ENCODE measurements around the gene SEC23IP.

SEC23IP gene

DNA sequence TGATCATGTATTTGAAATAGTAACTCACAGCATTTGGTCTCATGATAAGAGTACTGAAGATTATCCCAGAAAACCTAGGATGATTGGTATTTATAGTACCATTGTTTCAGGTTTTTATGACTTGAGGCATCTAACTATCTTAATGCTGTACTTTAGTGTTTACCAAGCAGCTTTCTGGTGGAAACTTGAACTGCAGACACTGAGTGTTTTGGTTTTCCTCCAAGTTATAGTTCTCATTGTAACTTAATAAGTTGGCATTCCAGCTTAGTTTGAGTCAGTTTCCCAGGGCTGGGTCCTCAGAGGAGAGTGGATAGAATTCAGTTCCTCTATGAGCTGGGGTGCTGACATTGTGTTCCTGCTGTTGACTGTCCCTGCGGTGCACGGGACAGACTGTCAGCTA is 50.4 kb downstream of the SEC23IP start:
- no peak for DNase-seq

DNA sequence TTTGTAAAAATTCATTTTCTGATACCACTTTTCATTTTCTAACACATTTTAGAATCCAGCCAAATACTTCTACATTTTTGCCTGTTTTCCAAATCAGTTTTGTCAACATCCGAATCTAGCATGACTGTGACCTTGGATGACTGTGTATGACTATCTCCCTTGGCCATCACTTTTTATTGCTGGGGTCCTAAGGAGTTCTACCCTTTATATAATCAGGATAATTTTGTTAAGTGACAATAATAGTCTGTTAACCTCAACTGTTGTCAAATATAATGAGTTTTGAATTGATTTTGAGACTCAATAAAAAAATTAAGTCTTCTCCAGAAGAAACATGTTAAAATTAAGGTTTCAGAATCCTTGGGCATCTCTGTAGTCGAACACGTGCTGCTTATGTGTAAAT is 53.3 kb downstream of the SEC23IP start:
- DNase-seq: no peak

DNA sequence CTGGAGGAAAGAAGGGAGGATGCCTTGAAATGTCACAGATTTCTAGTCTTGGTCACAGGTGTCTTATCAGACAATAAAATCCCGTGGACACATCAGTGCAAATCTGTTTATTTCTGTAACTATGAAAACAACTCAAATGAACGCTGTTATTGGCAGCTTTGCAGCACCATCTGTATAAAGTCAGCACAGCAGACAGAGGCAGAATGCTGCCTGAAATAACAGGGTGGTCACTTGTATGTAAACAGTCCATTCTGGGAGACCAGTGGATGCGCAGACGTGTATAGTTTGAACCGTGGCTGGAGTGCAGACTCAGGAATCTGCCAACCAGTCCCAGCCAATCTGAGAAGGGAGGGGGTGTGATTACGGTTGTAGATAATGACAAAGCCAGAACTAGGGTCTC is 54.8 kb downstream of the SEC23IP start:
- DNase-seq: no peak

DNA sequence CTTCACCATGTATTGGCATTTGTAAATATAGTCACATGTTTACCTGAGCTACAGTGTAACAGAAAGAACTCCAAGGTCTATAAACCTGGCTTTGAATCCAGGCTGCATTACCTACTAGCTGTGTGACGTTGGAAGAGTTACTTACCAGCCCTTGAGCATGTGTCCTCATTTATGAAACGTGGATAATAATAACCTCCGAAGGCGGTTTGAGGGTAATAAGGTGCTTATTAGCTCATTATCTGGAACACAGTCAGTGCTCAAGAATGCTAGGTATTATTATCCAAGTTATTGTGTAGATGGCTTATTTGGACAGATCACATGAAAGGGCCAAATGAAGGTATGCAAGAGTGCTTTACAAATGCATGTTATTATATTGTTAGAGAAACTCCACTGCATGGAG is 64.9 kb downstream of the SEC23IP start:
- DNase-seq: no peak

DNA sequence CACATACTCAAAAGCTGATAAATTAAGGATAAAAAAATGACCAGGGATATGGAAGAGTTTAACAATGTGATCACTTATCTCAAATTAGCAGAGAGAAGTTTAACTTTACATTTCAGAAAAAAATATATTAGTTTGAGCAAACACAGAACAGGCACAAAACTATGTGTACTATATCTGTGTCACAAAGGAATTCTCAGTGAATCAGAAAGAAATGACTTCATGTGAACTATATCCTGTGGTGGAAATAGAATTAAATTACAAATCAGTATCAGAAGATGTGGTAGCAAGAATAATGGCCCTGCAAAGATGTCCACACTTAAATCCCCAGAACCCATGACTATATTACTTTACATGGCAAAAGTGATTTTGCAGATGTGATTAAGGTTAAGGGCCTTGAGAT is 70.3 kb downstream of the SEC23IP start:
- DNase-seq: no peak

DNA sequence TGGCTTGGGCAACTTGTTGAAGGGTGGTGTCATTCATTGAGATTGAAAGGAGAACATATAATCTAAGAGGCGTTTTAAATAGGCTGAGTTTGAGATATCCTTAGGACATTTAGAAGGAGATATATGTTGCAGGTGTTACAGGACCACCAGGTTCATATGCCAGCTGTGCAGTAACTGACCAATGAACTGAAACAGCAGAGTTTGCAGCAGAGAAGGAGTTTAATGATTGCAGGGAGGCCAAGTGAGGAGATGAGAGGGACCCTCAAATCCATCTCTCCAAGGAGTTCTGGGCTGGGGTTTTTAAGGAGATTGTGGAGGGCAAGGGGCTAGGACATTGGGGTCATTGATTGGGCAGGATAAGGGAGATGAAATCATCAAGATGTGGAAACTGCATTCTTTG is 74.5 kb downstream of the SEC23IP start:
- no peak for DNase-seq

DNA sequence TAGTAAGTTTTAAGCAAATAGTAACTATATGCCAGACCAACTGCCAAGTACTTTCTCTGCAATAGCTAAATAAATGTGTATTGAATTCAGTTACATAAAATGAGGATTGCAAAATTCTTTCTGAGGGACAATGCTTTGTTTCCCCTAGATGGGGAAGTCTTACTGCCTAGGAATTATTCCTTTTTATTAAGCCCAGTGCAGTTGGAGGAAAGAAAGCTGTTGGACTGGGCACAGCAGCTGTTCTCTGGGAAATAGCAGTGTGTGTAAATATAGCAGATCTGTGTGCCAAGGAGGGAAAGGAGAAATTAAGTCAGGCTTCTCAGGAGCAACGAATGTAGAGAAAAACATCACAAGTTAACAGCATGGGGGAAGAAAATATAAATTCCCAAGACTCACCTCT is 77.1 kb downstream of the SEC23IP start:
- no peak for DNase-seq

DNA sequence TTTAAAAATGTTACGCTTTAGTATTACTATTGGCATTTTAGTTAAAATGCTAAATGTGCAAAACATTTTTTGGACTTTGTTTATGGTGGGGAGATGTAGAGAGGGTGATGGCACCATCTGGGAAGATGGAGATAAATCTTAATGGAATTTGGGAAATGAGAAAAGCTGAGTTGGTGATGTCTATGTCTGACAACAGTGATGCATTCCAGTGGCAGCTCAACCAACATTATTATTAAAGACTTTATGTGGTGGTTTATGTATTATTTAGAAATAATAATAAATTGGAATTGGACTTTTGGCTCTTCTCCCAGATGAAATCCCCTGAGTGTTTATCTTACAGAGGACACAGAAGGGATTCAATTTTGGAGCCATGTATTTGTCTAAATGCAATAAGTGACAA is 77.6 kb downstream of the SEC23IP start:
- DNase-seq: no peak

DNA sequence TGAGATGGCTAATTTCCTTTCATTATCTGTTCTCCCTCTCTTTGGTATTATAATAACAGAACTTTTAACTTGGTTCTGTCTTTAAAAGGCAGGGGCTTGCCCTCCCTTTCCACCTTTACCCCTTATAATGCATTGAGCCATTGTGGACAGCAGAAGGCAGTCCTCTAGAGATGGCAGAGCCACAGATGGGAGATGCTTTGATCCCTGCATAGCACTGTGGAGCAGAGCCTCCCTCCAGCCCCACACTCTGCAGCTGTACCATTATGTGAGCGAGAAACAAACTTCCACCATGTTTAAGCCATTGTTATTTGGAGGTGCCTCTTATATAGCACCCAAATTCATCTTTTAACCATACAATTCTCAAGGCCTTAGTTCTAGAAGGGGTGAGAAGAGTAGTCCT is 78.4 kb downstream of the SEC23IP start:
- DNase-seq: no peak

DNA sequence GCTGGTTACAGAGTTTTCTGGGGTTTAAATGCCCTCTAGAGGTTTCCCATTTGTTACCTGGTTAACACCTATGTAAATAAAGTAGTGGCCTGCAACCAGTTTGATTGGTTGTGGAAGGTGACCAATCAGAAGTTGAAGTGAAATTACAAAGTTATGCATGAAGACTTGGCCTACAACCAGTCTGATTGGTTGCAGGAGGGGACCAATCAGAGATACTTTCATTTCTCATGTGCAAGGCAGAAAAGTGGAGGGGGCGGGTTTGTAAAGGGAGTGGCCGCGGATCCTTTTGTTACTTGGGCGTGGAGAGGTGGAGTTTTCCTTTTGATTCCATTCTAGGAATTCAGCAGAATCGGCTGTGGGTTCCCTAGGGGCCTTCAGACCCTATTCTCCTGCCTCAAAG is 80.8 kb downstream of the SEC23IP start:
- no peak for DNase-seq

DNA sequence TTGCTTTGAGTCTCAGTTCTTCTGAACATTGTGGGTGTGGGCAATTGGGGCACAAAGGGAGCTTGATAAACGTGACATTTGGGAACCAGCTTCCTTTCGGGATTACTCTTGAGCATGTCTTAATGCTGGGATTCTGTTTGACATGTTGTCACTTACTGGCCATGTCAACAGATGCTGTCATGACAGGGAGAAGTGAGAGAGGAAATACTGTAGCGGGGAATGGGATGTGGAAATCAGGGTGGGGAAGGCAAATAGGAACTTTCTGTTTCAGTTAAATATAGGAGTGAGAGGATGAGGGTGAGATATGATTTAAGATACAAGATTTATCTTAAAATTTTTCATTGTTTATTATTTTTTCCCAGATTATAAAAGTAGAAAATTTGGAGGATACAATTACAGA is 83.9 kb downstream of the SEC23IP start:
- DNase-seq: no peak

DNA sequence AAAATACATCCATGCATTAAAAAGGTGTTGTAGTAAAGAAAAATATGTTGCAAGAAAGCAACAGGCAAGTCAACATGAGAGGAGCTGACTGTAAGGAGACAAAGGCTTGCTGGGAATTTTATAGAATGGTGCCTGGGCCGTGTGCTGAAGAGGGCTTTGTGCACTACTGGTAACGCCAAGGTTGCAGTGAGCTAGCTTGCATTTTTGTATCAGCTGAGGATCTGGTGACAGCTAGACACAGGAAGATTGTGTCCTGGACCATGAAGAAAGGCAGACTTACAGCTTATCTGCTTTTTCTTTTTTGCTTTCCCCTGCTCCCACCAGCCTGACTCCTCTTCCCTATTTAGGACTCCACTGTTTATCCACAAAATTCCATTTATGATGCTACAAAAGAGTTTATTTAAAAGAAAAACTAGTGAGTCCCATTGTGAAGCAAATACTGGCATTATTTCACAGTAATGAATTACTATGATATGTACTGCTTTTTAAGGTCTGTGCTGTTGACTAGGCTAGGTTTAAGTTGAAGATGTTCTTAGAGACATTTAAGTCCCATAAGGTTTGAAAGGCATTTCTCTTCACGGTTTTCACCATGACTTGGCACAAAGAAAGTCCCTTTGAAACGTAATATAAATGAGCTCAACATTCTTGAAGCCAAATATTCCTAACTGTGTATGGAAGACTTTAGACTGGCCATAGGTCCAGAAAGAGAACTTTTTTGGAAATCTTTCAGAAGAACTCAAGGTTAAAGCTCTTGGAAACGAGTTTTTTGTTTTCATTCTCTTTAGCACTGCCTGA is 88.6 kb downstream of the SEC23IP start:
- no peak for DNase-seq

DNA sequence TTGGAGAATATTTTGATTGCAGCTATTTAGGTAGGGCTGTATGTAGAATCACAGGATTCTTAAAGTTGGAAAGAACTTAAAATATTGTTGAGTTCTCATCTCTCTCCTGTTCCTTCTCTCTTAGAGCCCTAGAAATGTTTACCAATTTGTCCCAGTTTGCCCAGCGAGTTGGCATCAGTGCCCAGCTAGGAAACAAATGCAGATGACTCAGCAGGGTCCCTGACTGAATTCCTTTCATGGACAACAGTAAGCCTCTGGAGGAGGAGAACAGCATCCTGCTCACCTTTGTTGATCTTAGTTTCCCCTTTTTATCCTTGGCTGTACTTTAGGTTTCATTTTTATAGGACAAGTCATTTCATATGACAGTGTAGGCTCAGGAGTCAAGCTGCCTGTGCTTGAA is 89.3 kb downstream of the SEC23IP start:
- DNase-seq: no peak

DNA sequence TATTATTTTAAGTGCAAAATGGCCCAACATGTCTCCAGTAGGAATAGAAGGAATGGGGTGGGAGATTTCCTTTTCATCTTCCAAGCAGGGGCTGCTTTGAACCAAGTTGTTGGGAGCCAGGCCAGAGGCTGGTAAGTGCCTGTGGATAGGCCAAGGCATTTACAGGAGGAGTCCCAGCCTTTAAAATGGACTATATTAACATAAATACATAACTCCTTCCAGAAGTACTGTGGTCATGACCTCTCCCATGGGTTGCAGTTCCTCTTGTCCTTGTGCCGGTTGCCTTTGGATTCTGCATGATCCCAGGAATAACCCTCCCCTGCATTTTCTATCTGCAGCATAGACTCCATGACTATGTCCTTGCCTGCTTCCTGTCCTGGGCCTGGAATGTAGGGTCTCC is 95.8 kb downstream of the SEC23IP start:
- DNase-seq: no peak

DNA sequence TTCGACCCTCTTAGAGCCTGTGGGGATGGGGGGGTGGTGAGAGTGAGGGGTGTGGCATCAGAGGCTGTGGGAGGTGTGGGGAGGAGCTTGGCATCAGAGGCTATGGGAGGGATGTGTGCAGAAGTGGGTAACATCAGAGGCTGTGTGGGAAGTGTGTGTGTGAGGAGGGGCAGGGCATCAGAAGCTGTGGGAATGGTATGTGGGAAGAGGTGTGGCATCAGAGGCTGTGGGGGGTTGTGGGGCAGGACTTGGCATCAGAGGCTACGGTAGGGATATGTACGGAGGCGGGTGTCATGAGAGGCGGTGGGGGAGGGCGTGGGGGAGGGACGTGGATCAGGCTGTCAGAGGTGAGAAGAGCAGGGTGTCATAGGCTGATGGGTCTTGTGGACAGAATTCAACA is 97.4 kb downstream of the SEC23IP start:
- no peak for DNase-seq

DNA sequence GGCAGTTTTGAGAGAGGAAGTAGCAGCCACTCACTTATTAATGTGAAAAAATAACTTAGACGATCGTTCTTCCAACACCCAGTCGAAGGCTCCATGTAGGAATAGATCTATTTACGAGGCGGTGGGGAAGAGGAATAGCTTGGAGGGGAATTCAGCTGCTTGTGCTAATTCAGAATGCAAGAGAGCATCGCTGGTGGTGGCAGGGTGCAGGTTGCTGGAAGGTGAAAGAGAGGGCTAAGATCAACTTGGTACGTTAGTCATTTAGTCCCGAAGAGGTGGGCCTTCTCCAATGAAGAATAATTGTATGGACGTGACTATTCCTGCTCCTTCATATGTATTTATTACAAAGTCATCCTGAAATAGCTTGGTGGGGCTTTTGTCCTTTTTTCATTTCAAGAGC is 98.5 kb downstream of the SEC23IP start:
- no peak for DNase-seq

DNA sequence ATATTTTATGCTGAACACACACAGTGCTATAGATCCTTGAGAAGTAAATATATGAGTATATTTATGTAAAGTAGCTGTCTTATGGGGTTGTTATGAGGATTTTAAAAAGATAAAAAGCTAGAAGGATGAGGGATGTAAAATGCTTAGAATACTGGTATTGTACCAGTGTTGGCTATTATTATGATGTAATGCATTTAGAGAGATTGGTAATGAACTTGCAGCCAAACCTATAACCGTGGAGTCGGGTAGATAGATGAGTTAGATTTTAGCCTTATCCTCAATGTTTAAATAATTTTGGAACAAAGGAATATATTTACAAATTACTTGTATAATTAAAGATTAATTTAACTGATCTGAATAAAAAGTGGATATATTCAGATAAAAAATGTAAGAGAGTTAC is 99.3 kb downstream of the SEC23IP start:
- DNase-seq: no peak
